Upper lobe of right lung (tissue), 1 donor: Measurements from ENCODE around the gene PLXDC1. TPM values are rescaled to one million over a fixed set of nuclear protein-coding genes. Genes with fewer than 3 reads are reported as not detected.
A peak's percentile ranks its signal among the peaks of the same experiment; 100 is the strongest.
"Not testable (repeated sequence)": the region's sequence is repeated elsewhere in the genome, so short reads cannot be mapped to it uniquely, and the experiment has no call there.

Experiments used
- ATAC-seq: fragments of 200-7000 bp; cut with Tn5 transposase; one replicate; pipeline ENCODE4 v1.9.1; 2020; ENCODE audit warnings: mild to moderate bottlenecking, moderate library complexity
- DNase-seq: peaks from one replicate; pipeline ENCODE4 v3.0.0-alpha.2; 2020
- H3K27ac ChIP-seq: fragments of 200-600 bp; one replicate; pipeline ENCODE4 v1.8.0; 2022
- H3K27me3 ChIP-seq: fragments of 200-600 bp; one replicate; pipeline ENCODE4 v1.8.0; 2022; ENCODE audit warnings: mild to moderate bottlenecking
- H3K36me3 ChIP-seq: fragments of 200-600 bp; one replicate; pipeline ENCODE4 v1.8.0; 2022
- H3K4me1 ChIP-seq: fragments of 200-600 bp; one replicate; pipeline ENCODE4 v1.8.0; 2022
- H3K4me3 ChIP-seq: fragments of 200-600 bp; one replicate; pipeline ENCODE4 v1.8.0; 2022; ENCODE audit warnings: mild to moderate bottlenecking
- H3K9me3 ChIP-seq: fragments of 200-600 bp; one replicate; pipeline ENCODE4 v1.8.0; 2022
- intact Hi-C: fragments of 100-400 bp; cut with DNase I; formaldehyde crosslinking; loops from one replicate; pipeline ENCODE4 v1.11.0; 2022
- total RNA-seq: library from RNA; stranded (reverse); fragmentation: NEBNext Ultra II Directional; extraction: Animal tissue kit (Norgen Biotek cat#: 25700); gene quantifications from one replicate; pipeline ENCODE4 v1.2.1, GENCODE V29; 2021
- TF ChIP-seq, protein P1 (sequence below): fragments of 200-600 bp; IDR thresholded peaks from one replicate; pipeline ENCODE4 v1.8.0; 2022; ENCODE audit warnings: antibody characterized with exemption
- donor health status: DM: no; HTN: yes; CAD: no; lungs with severe emphysema.

PLXDC1 gene
- total RNA-seq, 1 donor from 2014 or later: 14.4 TPM

- TF ChIP-seq, protein P1, sequence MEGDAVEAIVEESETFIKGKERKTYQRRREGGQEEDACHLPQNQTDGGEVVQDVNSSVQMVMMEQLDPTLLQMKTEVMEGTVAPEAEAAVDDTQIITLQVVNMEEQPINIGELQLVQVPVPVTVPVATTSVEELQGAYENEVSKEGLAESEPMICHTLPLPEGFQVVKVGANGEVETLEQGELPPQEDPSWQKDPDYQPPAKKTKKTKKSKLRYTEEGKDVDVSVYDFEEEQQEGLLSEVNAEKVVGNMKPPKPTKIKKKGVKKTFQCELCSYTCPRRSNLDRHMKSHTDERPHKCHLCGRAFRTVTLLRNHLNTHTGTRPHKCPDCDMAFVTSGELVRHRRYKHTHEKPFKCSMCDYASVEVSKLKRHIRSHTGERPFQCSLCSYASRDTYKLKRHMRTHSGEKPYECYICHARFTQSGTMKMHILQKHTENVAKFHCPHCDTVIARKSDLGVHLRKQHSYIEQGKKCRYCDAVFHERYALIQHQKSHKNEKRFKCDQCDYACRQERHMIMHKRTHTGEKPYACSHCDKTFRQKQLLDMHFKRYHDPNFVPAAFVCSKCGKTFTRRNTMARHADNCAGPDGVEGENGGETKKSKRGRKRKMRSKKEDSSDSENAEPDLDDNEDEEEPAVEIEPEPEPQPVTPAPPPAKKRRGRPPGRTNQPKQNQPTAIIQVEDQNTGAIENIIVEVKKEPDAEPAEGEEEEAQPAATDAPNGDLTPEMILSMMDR: no peak
- intact Hi-C loops: no loop called here
- Histone ChIP-seq H3K27me3 (no peaks in the 10 kb centered on the region), H3K9me3 (no peaks in the 10 kb centered on the region), H3K4me1 (no peaks in the 10 kb centered on the region), H3K27ac (no peak overlapping the region), H3K4me3 (no peak overlapping the region), H3K36me3 (no peaks in the 10 kb centered on the region)
- no peak for ATAC-seq
- no peak for DNase-seq
These were observed 115.4 kb downstream of the PLXDC1 start for GRCh38 chr17:39036009-39036408.

GRCh38 chr17:39035578-39035977 lies 115.9 kb downstream of the PLXDC1 start:
- H3K36me3 ChIP-seq, intact Hi-C loops, H3K27ac ChIP-seq, ATAC-seq, H3K9me3 ChIP-seq, DNase-seq, H3K4me1 ChIP-seq, H3K27me3 ChIP-seq, H3K4me3 ChIP-seq: not testable (repeated sequence)

GRCh38 chr17:39028690-39029089 lies 122.7 kb downstream of the PLXDC1 start:
- no peaks in the 10 kb centered on the region for H3K27me3 ChIP-seq
- DNase-seq (no peak), ATAC-seq (no peak)
- TF ChIP-seq, protein P1: no peak
- H3K4me1 ChIP-seq: peaks cover 5% of the 10 kb centered on the region
- no peaks in the 10 kb centered on the region for H3K9me3 ChIP-seq
- intact Hi-C loops: no loop called here
- no peaks in the 10 kb centered on the region for H3K36me3 ChIP-seq
- H3K27ac ChIP-seq: no peak overlapping the region
- no peak overlapping the region for H3K4me3 ChIP-seq

- H3K27ac ChIP-seq: no peak overlapping the region
- peaks cover 5% of the 10 kb centered on the region for H3K4me1 ChIP-seq
- no peaks in the 10 kb centered on the region for H3K36me3 ChIP-seq
- H3K4me3 ChIP-seq: peak overlapping the region; percentile 44
- intact Hi-C loops: no loop called here
- DNase-seq (no peak), ATAC-seq (no peak)
- no peaks in the 10 kb centered on the region for H3K27me3 ChIP-seq
- TF ChIP-seq, protein P1: no peak
- H3K9me3 ChIP-seq: no peaks in the 10 kb centered on the region
These were observed 123.9 kb downstream of the PLXDC1 start for GRCh38 chr17:39027455-39028035.

GRCh38 chr17:39026980-39027451 lies 124.4 kb downstream of the PLXDC1 start:
- Histone ChIP-seq H3K36me3 (no peaks in the 10 kb centered on the region), H3K27me3 (no peaks in the 10 kb centered on the region), H3K27ac (no peak overlapping the region), H3K9me3 (no peaks in the 10 kb centered on the region), H3K4me1 (peaks cover 5% of the 10 kb centered on the region), H3K4me3 (peak overlapping the region; percentile 44)
- DNase-seq (peak; percentile 83), ATAC-seq (peak; percentile 86)
- intact Hi-C loops: no loop called here
- TF ChIP-seq, protein P1: no peak

DNA sequence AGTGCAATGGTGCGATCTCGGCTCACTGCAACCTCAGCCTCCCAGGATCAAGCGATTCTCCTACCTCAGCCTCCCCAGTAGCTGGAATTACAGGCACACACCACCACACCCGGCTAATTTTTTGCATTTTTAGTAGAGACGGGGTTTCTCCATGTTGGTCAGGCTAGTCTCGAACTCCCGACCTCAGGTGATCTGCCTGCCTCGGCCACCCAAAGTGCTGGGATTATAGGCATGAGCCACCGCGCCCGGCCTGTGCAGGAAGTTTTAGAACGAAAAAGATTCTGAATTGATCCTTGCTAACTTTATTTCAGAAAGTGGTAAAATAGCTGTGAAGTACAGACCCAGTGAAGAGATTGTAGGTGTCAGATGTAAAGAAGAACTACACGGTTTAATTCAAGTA lies 125.1 kb downstream of the PLXDC1 start:
- H3K36me3 ChIP-seq, H3K4me3 ChIP-seq, H3K4me1 ChIP-seq, H3K9me3 ChIP-seq, ATAC-seq, intact Hi-C loops, H3K27ac ChIP-seq, H3K27me3 ChIP-seq, DNase-seq: not testable (repeated sequence)

DNA sequence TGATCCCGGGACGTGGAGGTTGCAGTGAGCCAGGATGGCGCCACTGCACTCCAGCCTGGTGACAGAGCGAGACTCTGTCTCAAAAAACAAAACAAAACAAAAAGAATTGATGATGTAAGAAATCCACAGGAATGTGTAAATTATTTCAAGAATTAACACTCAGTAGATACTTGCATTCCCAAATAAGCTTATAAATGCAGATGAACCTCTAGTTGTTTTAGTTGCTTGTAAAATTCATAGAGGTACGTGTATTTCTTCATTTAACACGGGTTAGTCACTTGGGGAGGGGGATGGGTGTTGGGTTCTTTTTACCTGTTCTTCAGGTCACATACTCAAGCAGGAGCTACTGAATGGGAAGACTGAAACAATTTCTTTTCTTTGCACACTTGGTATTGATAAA lies 128.5 kb downstream of the PLXDC1 start:
- intact Hi-C loops: no loop called here
- ATAC-seq: no peak
- peaks cover 10% of the 10 kb centered on the region for H3K4me1 ChIP-seq
- TF ChIP-seq, protein P1: no peak
- no peak overlapping the region for H3K4me3 ChIP-seq
- H3K27me3 ChIP-seq: no peaks in the 10 kb centered on the region
- no peaks in the 10 kb centered on the region for H3K9me3 ChIP-seq
- DNase-seq: no peak
- H3K36me3 ChIP-seq: no peaks in the 10 kb centered on the region
- no peak overlapping the region for H3K27ac ChIP-seq

DNA sequence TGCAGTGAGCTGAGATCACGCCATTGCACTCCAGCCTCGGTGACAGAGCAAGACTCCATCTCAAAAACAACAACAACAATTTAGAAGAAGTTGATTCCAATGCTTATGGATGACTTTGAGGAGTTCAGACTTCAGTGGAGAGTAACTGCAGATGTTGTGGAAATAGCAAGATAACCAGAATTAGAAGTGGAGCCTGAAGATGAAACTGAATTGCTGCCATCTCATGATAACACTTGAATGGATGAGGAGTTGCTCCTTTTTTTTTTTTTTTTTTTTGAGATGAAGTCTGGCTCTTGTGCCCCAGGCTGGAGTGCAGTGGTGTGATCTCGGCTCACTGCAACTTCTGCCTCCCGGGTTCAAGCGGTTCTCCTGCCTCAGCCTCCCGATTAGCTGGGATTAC lies 131.4 kb downstream of the PLXDC1 start:
- H3K9me3 ChIP-seq, ATAC-seq, H3K36me3 ChIP-seq, H3K4me3 ChIP-seq, H3K27me3 ChIP-seq, intact Hi-C loops, H3K27ac ChIP-seq, DNase-seq: not testable (repeated sequence)
- H3K4me1 ChIP-seq: peaks cover 18% of the 10 kb centered on the region
